A549 (cell line): Measurements from ENCODE around the gene KCP.

Source experiments
- POLR2A ChIP-seq: IDR thresholded peaks from 2 replicates; pipeline ENCODE4 v1.6.1; 2012; ENCODE audit warnings: mild to moderate bottlenecking, low read length
- TF ChIP-seq, protein P1 (sequence below): fragments of 150-350 bp; IDR thresholded peaks from 2 replicates; pipeline ENCODE4 v1.6.1; 2014; ENCODE audit warnings: low read depth, mild to moderate bottlenecking, low read length

DNA sequence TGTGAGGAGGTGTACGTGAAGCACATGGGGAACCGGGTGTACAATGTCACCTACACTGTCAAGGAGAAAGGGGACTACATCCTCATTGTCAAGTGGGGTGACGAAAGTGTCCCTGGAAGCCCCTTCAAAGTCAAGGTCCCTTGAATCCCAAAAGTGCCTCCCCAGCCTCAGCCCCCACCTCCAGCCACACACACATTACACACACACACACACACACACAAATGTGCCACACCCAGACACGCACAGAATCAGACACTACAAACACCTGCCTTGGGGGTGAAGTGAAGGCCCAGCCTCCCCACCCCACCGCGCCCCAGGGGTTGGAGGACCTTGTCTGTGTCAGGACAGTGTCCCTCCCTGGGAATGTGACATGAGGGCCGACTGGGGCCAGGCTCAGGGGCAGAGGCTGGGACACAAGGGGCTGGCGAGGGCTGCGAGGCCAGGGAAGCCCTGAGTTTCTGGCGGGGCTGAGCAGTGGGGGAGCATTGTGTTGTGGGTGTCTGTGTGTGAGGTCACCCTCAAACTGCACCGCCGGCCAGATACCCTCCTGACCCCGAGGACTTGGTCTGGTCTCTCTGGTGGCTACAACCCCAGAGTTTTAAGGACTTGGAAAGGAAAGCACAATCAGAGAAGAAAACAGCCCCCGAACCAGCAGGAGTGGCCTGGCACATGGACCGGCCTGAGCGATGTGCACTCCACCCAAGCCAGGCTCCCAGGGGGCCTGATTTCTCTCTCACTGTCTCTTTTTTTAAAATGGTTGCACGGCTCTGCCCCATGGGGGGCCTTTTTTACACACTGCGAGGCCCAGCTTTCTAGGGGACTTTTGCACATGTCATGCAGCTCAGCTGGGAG is 51.9 kb downstream of the KCP start:
- no peak for TF ChIP-seq POLR2A
- TF ChIP-seq, protein P1, sequence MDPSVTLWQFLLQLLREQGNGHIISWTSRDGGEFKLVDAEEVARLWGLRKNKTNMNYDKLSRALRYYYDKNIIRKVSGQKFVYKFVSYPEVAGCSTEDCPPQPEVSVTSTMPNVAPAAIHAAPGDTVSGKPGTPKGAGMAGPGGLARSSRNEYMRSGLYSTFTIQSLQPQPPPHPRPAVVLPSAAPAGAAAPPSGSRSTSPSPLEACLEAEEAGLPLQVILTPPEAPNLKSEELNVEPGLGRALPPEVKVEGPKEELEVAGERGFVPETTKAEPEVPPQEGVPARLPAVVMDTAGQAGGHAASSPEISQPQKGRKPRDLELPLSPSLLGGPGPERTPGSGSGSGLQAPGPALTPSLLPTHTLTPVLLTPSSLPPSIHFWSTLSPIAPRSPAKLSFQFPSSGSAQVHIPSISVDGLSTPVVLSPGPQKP, result no peak
